GM12873 (cell line): ENCODE measurements around the gene RNF224.

Experiments used
- CTCF ChIP-seq: IDR thresholded peaks from 2 replicates; pipeline ENCODE4 v1.5.1; 2012; ENCODE audit warnings: low read depth, mild to moderate bottlenecking, moderate library complexity, low read length, control low read depth; ENCODE audit not compliant: insufficient read depth; ENCODE audit errors: missing control alignments

RNF224 gene

GRCh38 chr9:137217276-137218211, 9.8 kb upstream of the RNF224 start:
- TF ChIP-seq CTCF, result no peak

- no peak for TF ChIP-seq CTCF
These were observed 9.0 kb upstream of the RNF224 start for GRCh38 chr9:137218212-137218753.

DNA sequence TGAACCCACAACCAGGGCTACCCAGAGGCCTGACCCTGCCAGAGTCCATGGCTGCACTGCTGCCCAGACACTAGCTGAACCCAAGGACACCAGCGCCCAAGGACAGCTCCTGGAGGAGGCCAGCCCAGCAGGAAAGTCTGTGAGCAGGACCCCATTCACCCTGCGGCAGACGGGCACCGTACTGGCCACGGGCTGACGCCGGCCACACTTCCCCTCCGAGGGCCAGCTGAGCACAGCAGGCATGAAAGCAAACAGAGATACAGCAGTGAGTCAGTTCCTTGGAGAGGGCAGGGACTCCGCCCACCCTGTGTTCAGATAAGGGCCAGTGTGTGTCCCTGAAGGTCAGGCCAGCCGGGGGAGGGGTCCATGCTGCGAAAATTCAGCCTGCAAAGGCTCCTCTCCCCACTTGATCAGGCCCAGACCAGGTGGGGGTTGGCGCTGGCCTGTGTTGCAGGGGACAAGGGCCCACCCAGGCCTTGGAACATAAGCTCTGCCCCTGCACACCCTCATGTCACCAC, 8.5 kb upstream of the RNF224 start:
- no peak for TF ChIP-seq CTCF

DNA sequence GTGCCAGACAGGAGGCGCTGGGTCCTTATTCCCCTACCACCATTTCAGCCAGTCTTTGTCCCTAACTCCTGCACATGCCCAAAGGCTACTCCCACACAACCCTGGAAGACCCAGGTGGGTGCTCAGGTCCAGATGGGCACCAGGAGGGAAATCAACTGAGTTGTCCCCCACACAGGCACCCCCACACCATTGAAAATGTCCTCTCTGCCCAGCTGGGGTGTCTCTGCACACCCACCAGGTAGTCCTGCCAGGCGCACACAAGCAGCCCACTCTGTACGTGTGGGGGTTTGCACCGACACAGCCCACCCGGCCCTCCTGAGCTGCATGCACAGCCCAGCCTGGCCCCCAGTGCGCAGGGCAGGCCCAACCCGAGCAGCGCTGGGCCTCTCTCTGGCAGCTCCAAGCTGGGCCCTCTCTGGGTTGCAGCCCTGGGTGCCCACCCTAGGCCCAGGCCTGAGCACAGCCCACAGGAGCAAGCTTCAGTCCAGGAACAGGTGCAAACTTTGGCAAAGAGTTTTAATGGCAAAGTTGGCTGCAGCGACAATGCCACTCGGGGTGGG, 7.5 kb upstream of the RNF224 start:
- TF ChIP-seq CTCF, result no peak

DNA sequence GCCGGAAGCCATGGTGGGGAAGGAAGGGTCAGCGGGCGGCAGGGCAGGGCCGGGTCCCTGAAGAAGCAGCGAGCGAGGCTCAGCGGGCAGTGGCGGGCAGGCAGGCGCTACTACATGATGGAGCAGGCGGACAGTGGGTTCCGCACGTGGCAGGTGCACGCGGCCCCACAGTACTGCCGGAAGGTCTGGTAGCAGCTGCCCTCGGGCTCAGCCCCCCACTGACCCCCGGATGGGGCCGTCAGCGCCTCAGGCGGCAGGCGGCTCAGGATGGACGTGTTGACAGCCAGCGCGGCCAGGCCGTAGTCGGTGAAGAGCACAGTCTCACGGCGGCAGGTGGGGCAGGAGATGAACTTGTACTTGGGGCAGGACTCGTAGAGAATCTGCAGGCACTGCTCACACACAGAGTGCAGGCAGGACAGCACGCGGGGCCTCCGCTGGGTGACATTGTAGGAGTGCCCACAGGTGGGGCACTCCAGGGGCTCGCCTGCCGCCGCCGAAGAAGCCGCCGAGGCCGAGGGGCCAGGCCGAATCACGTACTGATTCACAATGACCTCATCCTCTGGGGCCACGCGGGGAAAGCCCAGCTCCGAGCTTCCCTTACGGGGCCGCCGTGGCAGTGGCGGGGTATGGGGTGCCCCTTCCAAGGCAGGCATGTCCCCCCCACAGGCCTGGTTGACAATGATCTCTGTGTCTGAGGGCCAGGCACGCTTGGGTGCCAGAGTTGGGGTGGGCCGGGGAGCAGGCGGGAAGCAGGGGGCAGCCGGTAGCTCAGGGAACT, 6.8 kb upstream of the RNF224 start:
- TF ChIP-seq CTCF, result no peak

DNA sequence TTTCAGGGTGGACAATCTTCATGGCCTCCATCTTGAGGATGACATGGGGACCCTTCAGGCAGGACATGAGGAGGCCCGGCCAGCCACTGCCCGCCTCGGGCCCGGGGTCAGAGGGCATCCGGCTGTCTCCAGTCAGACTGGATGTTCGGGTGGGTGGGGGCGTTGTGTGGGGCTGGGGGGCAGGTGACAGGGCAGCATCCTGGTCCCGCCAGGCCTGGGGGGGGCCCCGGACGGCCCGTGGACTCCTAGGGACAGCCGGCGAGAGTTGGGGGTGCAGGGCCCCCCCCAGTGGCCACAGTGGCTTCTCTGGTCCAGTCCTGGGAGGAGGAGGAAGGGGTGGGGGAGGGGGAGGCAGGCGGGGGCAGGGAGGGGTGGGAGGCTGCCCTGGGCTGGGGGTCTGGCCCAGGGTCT, 6.2 kb upstream of the RNF224 start:
- no peak for TF ChIP-seq CTCF
